ENCODE measurements around the gene DDX39A.

DNA sequence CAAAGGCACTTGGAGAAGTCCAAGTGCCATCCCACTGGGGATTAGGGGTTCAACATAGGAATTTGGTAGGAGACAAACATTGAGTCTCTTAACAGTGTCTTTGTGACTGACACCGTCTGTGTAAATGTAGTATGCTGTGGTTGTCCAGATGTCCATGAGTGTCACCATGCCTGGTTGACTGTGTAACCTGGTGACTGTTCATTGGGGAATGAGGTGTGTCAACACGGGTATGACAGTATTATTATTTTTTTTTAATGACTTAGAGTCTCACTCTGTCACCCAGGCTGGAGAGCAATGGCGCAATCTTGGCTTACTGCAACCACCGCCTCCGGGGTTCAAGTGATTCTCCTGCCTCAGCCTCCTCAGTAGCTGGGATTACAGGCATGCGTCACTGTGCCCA, 30.2 kb upstream of the DDX39A start:
- TF ChIP-seq, protein P1, sequence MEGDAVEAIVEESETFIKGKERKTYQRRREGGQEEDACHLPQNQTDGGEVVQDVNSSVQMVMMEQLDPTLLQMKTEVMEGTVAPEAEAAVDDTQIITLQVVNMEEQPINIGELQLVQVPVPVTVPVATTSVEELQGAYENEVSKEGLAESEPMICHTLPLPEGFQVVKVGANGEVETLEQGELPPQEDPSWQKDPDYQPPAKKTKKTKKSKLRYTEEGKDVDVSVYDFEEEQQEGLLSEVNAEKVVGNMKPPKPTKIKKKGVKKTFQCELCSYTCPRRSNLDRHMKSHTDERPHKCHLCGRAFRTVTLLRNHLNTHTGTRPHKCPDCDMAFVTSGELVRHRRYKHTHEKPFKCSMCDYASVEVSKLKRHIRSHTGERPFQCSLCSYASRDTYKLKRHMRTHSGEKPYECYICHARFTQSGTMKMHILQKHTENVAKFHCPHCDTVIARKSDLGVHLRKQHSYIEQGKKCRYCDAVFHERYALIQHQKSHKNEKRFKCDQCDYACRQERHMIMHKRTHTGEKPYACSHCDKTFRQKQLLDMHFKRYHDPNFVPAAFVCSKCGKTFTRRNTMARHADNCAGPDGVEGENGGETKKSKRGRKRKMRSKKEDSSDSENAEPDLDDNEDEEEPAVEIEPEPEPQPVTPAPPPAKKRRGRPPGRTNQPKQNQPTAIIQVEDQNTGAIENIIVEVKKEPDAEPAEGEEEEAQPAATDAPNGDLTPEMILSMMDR (IDR thresholded peaks at IDR 0.05) = no peak
- no peak for TF ChIP-seq POLR2A (IDR thresholded peaks at IDR 0.05)

Measured in adrenal gland (tissue), 5 donors.